Middle frontal gyrus (tissue), 1 donor: ENCODE data around the gene TBCD.

Experiments
- DNase-seq: peaks from one replicate; pipeline ENCODE4 v3.0.0-alpha.2; 2015; ENCODE audit warnings: low spot score; ENCODE audit errors: extremely low spot score

Gene TBCD

DNA sequence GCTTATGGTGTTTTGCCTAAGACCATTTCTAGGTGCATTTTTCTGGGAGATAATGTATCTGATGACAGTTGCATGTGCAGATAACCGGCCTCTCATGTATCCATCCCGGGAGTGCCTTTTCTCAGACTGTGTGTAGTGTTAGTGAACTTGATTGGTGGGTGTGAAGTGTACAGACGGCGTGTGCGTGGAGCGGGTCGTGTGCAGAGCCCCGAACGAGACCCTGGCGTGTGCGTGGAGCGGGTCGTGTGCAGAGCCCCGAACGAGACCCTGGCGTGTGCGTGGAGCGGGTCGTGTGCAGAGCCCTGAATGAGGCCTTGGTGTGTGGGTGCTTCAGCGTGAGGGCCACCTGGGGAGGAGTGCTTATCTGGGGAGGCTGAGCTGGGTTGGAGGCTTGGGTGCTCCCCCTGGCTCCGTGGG is 116.9 kb downstream of the TBCD start:
- DNase-seq, result no peak

DNA sequence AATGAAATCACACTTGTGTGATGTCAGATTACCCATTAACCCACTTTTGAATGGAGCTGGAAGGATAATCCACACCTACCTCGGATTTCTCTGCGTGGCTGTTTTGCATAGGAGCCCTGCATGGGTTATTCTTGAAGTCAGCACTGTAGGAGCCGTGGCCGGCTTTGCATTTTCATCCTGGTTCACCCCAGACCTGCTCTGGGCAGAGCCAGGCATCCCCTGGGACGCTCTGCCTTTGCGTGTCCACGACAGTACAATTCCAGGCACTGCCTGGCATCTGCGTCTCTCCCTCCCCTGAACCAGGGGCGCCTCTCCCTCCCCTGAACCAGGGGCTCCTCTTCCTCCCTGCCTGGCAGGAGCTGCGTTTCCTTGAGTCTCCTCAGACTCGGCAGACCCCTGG is 117.7 kb downstream of the TBCD start:
- DNase-seq, result no peak

DNA sequence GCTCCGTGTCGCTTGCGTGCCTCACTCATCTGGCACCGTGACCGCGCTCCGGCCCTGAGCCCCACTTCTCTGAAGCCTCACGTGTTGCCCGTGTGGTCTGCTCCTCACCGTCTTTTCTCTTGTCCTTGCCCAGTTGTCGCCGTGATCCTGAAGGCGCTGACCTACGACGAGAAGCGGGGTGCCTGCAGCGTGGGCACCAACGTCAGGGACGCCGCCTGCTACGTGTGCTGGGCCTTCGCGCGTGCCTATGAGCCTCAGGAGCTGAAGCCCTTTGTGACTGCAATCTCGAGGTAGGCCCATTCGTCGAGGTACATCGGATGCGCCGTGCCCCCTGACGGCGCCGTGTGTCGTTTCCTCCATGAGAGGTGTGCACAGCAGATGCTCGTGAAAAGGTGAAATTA is 118.2 kb downstream of the TBCD start:
- DNase-seq, result no peak

DNA sequence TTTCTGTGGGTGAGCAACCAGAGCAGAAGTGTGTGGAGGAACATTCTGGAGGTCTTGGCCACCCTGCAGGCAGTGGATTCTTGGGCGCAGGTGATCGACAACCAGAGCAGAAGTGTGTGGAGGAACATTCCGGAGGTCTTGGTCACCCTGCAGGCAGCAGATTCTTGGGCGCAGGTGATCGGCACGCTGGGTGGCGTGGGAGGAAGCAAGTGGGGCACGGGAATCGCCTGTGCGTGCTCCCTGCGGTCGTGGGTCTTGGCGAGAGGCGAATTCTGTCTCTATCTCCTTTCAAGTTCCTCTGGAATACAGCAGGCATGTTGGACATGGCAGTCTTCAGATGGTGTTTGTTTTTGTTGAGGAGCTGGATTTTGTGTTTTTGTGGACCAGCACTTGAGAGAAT is 118.7 kb downstream of the TBCD start:
- DNase-seq, result no peak

DNA sequence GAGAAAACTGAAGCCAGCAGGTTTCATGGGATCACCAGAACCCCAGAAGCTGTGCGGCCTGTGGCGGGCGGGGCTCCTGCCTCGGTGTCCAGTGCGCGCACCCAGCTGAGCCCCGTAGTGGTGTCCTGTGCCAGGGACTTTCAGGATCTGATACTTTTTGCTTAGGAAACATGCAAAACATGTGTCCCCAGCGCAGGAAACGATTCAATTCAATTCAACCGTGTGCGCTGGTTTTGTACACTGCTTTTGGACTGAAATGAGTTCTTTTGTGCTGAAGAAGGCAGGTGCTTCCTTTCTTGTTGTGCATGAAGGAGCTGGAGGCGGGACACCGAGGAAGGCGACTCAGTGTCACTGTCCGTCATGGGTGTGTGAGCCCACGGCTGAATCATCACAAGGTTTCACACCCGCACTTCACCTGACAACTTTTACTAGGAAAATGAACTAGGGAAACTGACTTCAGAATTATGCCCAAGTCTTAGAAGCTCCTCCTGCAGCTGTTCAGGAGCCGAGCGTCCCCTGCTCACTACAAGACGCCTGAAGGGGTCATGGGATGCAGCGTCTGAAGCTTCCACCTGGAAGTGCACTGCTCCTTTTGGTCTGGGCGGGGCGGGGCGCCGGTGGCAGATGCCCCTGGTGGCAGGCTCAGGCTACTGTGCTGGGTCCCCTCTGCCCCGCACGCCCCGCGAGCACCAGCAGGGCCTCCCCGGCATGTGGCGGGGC is 119.4 kb downstream of the TBCD start:
- DNase-seq, result no peak

DNA sequence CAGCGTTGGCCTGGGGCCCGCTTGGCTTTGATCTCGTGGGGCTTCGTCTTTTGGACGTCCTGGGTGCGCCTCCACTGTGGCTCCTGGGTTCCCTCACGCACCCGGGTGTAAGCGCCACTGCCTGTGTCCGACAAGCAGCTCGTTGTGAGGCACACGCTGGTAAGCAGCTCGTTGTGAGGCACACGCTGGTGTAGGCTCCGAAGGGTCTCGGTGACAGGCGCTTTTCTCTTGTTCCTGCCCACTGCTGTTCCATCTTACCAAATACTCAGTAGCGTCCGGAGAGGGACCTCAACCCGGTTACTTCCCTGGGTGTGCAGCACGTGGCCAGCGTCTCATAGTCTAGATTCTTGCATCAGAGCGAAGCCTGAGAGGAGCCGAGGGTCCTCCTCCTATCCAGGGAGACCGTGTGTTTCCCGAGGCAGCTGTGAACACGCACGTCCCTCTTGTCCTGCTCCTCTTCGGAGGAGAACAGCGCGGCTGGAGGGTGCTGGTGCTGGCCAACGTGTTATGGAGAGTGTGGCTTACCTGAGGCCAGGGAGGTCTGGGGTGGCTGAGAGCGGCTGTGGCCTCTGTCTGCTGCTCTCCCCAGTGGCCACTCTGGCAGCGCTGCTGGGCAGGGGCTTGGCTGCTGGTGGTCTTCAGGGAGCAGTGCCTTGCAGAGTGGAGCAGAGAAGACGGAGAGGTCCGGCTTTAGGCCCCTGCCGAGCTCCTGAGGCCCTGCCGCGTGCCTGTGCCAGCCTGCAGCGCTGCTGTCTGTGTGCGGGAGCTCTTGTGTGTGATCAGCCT is 120.1 kb downstream of the TBCD start:
- DNase-seq, result no peak

DNA sequence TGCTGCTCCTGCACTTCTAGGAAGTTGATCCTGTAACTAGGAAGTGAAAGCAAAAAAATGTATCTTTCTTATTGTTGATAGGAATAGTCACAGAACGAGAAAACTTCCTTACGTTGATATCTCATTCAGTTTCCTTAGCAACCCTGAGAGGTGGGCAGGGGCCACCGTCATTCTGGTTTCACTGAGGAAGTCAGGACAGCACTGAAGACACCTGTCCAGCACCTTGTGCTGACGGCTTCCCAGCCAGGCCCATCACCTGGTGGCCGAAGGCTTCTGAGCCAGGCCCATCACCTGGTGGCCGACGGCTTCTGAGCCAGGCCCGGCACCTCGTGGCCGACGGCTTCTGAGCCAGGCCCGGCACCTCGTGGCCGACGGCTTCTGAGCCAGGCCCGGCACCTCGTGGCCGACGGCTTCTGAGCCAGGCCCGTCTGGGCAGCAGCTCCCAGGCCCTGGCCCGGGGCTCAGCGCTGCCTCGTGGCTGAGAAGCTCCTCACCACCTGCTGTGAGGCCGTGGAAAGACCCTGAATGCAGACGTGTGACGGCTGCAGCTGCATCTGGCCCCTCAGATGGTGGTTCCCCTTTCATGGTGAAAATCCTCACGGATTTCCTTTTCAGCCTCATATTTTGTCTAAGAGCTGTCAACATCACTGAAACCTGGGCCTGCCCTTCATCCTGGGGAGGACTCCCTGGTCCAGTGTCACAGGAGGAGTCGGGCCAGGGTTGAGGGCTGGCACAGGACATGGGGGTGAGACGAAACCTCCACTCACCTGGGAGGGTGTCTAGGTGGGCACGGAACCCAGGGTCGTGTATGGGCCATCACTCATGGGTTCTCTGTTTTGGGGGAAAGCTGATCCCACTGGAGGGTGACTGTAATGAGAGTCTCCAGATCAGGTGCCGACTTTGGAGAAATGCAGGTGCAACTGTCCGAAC is 121.0 kb downstream of the TBCD start:
- DNase-seq, result no peak

DNA sequence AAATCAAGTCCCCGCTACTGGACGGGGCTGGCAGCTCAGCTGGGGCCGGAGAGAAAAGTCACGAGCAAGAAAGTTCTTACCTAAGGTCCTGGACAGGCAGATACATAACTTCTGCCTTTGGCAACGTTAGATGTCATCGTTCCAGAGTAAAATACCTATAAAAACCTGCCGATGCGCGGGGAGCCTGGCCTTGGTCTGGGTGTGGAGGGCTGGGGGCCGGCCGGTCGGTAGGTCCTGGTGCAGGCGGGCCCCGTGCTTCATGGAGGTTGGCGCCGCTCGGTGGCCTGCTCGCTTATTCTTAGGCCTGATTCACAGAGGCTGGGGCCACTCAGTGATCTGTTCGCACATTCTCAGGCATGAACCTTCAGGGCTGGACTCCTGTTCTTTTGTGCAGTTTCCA is 121.7 kb downstream of the TBCD start:
- DNase-seq, result no peak

DNA sequence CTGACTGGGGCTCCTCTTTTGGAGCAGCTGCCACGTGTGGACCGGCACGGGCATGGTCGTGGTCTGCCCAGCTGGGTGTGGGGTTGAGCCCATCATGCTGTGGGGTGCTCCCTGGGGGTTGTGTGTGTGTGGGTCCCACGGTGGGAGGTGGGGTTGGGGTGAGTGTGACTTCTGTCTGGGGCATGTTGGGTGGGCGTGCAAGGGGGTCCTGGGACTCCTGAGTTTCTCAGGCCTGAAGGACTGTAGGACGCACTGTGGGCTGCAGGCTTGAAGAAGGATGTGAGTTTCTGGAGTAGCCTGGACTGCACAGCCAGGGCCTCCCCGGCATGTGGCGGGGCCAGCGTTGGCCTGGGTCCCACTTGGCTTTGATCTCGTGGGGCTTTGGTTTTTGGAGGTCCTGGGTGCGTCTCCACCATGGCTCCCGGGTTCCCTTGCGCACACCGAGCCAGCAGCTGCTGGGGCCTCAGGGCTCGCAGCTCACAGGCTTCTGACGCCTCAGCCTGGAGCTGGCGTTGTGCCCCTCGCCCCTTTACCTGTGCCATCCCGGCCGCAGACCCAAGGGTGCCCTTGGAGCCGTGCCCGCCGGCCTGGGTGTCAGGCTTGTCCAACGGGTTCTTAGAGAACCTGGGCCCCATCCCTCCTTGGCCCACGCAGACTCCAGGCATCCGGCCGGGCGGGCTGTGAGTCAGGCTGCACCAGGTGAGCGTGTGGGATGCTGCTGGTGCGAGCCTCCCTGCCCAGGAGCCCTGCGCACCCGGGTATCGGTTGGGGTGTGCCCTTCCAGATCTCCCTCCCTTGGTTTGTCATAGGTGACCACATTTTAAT is 122.4 kb downstream of the TBCD start:
- no peak for DNase-seq

DNA sequence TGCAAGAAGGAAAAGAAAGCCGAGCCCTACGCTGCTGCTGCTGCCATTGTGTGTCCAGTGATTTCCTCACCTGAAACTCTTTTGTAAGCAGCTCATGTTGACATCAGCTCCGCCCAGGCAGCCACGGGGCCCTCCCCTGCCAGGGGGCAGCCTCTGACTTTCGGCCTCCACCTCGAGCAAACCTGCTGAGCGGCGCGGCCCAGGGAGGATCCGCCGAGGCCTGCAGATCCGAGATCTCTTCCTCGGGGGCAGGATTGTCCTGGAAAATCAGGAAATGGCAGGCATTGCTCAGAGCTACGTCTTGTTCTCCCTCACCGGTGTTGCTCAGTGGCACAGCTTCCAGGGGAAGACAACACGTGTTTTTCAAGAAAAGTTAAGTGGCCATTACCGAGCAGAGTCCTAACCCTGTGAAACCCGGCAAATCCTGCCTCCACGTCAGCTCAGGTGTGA is 123.6 kb downstream of the TBCD start:
- DNase-seq, result no peak

DNA sequence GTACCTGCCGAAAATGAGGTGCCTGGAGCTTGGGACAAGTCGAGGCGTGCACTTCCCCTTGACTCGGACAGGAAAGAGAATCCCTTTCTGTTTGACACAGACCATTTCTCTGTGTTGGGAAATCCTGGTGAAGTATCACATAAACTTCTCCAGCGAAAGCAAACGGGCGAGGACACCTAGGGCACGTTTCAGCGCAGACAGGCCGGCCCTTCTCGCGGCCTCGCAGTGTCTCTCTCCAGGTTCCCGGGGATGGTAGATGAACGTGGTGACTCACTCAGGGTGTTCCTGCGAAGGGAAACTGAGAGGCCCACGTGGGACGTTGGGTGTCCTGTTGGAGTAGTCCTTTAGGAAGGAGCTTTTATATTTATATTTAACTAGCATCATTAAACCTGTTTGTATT is 124.3 kb downstream of the TBCD start:
- no peak for DNase-seq

DNA sequence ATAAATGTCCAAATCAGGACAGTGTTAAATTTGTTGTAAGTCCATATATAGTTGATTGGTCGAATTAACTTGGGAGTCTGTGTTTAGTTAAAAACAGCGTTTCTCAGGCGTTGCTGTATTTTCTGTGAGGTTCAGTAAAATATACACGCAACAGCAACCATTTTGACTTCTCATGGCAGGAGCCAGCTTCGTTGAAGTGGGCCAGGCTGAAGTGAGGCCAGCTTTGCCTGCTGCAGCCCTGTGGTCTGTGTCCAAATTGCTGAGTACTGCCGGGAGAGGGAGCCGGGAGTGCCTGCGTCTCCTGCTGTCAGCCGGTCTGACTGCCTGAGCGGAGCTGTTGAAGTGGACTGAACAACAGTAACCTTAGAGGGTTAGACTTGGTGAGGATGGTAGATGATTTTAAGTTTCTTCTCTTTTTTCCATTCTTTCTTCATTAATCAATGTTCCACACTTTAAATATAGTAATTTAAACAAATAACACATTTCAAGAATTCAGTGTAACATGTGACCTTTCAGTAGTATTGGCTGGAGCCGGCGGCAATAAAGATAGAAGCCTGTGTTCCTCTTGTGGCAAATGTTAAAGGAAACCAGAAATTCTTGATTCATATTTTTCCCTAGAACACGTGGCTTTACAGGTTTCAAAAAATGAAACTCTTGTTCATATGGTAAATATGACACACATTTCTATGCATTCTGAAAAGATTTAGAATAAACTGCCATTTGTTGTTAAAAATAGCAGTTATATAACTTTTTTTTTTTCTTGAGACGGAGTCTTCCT is 124.9 kb downstream of the TBCD start:
- DNase-seq, result no peak

DNA sequence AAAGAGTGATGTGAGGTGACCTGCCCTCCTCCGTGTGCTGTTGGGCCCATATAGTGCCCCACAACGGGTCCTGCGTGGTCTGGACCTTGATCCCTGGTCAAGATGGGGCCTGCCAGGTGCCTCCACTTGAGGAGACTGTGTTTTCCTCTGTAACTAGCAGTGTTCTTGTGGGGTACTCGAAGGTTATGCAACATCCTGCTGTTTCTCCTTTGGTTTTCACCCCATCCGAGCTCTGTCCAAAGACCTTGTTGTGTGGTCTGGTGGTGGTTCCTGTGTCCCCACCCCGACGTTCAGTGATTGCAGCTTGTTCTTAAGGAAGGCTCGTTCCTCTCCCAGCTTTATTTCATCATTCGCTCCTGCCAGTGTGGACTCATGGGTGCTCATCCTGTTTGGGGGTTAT is 126.7 kb downstream of the TBCD start:
- DNase-seq, result no peak

DNA sequence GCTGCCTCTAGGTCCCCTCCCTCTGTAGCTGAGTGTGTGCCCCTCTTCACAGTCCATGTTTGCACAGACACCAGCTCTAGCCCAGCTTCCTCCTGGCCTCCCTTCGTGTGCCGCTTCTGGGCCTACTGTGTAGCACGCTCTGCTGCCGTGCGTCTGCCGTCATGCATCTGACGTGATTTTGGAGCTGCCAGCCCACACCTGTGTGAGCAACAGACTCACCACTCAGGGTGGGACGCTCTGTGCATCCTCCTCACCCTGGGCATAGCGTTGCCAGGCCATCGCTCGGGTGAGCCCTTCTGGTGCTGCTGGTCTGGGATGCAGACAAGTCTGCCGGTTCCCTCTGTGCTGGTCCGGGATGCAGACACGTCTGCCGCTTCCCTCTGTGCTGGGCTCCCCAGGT is 127.4 kb downstream of the TBCD start:
- no peak for DNase-seq

DNA sequence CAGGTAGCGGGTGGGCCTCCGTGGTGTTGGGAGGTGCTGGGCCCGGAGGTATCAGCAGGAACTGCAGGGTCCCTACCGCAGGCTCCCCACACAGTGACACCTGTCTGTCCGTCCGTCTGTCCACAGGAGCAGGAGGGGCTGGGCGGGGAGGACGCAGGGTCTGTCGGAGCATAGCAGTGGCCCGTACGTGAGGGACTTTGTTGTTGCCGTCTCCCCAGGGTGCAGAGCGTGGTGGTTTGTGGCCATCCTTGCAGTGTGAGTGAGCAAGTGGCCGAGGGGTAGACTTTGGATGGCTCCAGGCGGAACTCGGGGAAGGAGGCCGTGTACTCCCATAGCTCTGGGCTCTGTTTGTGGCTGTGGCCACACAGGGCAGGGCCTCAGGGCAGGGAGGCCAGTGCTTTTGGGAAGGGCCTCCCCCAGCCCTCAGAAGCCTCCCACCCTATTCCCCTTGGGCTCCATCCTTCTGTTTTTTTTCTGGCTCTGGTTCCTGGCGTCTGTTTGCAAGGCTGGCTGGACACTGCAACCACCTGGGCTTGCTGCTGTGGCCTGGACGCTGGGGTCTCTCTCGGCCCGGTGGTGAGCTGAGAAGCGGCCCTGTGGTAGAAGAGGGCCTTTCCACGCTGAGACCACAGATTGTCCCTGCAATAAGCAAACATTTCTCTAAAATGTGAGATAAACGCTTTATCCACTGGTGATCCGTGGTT is 128.9 kb downstream of the TBCD start:
- DNase-seq, result no peak

DNA sequence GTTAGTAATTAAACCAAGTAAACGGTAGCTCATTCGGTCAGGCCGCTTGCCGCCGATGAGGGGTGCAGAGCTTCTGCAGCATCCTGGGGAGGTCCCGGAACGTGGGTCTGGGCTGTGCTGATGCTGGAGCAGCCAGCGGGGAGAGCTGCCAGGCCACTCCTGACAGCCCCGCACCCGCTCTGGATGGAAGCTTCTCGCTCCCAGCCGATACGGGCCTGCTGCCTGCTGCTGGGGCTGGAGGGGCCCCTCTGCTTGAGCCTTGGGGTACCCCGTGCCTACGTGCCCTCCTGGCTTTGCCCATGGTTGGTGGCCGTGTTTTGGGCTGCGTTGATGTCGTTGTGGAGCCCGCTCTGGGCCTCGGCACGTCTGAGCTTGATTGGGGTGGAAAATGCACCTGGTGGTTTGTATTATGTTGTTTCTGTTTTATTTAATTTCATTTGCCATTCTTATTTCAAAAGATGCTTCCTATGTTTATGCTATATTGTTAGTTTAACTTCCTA is 129.5 kb downstream of the TBCD start:
- DNase-seq, result no peak

DNA sequence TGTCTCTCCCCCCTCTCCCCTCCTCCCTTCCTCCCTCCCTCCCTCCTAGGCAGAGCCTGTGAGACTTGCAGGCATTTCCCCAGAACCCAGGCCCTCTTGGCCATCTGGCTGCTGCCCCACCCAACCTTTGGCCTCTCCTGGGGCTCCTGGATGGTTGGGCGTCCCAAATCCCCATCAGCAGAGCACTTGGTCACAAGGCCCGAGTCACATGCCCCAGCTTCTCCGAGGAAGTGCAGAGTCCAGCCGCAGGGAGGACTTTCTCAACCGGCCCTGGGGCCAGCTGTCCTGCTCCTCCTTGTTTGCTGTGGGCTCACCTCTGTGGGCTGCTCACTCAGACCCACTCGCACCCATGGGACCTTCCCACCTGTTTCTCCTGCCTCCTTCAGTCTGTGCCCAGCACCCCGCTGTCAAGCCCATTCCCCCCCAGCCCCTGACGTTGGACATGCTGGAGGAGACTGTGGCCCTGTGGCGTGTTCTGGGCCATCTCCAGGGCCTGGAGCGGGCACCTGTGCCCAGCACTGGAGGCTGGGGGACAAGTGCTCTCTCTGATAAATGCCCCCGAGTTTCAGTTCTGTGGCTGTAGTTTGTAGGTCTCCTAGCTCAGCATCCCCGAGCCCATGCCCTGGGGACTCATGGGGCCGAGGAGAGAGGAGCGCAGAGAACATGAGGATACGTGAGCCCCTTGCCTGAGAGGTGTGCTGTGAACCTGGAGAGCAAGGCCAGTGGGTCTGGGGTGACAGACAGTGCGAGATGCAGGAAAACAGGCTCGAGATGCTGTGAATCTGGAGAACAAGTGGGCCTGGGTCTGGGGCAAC is 130.2 kb downstream of the TBCD start:
- DNase-seq, result no peak

DNA sequence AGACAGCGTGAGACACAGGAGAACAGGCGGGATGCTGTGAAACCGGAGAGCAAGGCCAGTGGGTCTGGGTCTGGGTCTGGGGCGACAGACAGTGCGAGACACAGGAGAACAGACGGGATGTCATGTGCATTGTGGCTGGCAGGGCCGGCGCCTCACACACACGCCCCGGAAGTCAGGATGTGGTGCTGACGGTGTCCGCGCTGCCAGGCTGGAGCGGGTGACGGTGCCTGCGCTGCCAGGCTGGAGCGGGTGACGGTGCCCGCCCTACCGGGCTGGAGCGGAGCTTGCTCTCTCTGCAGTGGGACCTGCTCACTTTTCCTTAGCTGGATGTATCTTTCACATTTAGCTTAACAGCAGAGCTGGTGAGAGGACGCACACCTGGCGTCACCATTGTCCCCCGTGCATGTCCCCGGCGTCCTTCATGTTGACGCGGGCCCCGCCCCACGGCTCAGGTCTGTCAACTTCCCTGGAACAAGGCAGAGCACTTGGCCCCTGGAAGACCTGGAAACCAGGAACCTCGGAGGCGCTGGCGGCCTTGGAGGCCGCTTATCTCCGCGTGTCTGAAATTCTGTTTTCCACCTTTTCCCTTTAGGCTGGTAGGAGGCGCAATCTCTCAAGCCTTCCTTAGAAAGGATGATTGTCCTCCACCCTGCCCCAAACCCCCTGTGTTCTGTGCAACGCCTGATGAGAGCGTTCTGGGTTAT is 131.0 kb downstream of the TBCD start:
- no peak for DNase-seq
